Endodermal cell (in vitro differentiated cells): ENCODE data around the gene HOXC9. TPM values are rescaled to one million over a fixed set of nuclear protein-coding genes. Genes with fewer than 3 reads are reported as not detected.
A peak's percentile ranks its signal among the peaks of the same experiment; 100 is the strongest.

Experiments used
- DNase-seq: peaks from one replicate; pipeline ENCODE4 v3.0.0-alpha.2; 2017
- H3K27ac ChIP-seq: 2 replicates; pipeline ENCODE4 v1.5.1; 2013; ENCODE audit warnings: mild to moderate bottlenecking, low read depth, low read length, moderate library complexity
- H3K27me3 ChIP-seq: 2 replicates; pipeline ENCODE4 v1.6.1; 2013; ENCODE audit warnings: mild to moderate bottlenecking, low read length, moderate library complexity; ENCODE audit not compliant: insufficient read depth, control insufficient read depth, poor library complexity, severe bottlenecking
- H3K36me3 ChIP-seq: 2 replicates; pipeline ENCODE4 v1.7.0; 2013; ENCODE audit warnings: mild to moderate bottlenecking, low read length, moderate library complexity; ENCODE audit not compliant: control insufficient read depth, insufficient read depth
- H3K4me1 ChIP-seq: one replicate; pipeline ENCODE4 v1.7.0; 2013; ENCODE audit warnings: low read length; ENCODE audit not compliant: control insufficient read depth, insufficient read depth
- H3K4me3 ChIP-seq: 2 replicates; pipeline ENCODE4 v1.5.1; 2013; ENCODE audit warnings: mild to moderate bottlenecking, low read length, moderate library complexity
- H3K9ac ChIP-seq: 2 replicates; pipeline ENCODE4 v1.6.1; 2013; ENCODE audit warnings: mild to moderate bottlenecking, low read length, moderate library complexity; ENCODE audit not compliant: poor library complexity, severe bottlenecking; ENCODE audit errors: extremely low read depth
- H3K9me3 ChIP-seq: 2 replicates; pipeline ENCODE4 v1.6.1; 2013; ENCODE audit warnings: mild to moderate bottlenecking, low read length, moderate library complexity; ENCODE audit not compliant: control insufficient read depth
- H3K27ac Mint-ChIP-seq: 2 replicates; pipeline ENCODE4 v1.8.0; 2020; ENCODE audit warnings: mixed read lengths
- H3K27me3 Mint-ChIP-seq: 2 replicates; pipeline ENCODE4 v1.8.0; 2021; ENCODE audit warnings: mild to moderate bottlenecking, mixed read lengths; ENCODE audit not compliant: insufficient read depth
- H3K36me3 Mint-ChIP-seq: 2 replicates; pipeline ENCODE4 v1.8.0; 2020; ENCODE audit warnings: low read depth, mixed read lengths
- H3K4me1 Mint-ChIP-seq: 2 replicates; pipeline ENCODE4 v1.8.0; 2020; ENCODE audit warnings: mixed read lengths
- H3K4me3 Mint-ChIP-seq: 2 replicates; pipeline ENCODE4 v1.8.0; 2020; ENCODE audit warnings: mild to moderate bottlenecking, moderate library complexity, mixed read lengths
- H3K9me3 Mint-ChIP-seq: 2 replicates; pipeline ENCODE4 v1.8.0; 2020; ENCODE audit warnings: mild to moderate bottlenecking, mixed read lengths
- WGBS, 2 experiments: methylation state at CpG; one replicate each; pipeline versions ENCODE4 v1.1.5 to v1.1.7; 2013; ENCODE audit warnings: missing lambda C conversion rate in 2 of 2, mixed read lengths in 1 of 2; ENCODE audit not compliant: insufficient coverage in 1 of 2, insufficient read length in 1 of 2; 5-methylcytosine and 5-hydroxymethylcytosine counted together
- total RNA-seq, 2 donors: library from RNA; stranded (reverse); fragmentation: NEBNext Ultra II Directional in 1 of 2; extraction: Animal tissue kit (Norgen Biotek cat#: 25700) in 1 of 2; gene quantifications; 2 replicates in 1 of 2; 3 replicates in 1 of 2; pipeline ENCODE4 v1.2.1, GENCODE V29; 2021
- TF ChIP-seq, protein P1 (sequence below): fragments of 200-600 bp; sonication (generic); conservative IDR thresholded peaks from 2 replicates; pipeline ENCODE4 v1.5.0; 2021; ENCODE audit warnings: antibody characterized with exemption, mild to moderate bottlenecking

The HOXC9 gene
- total RNA-seq, 2 donors from 2014 or later: not detected

GRCh38 chr12:54017878-54018467 lies 18.0 kb downstream of the HOXC9 start:
- TF ChIP-seq, protein P1, sequence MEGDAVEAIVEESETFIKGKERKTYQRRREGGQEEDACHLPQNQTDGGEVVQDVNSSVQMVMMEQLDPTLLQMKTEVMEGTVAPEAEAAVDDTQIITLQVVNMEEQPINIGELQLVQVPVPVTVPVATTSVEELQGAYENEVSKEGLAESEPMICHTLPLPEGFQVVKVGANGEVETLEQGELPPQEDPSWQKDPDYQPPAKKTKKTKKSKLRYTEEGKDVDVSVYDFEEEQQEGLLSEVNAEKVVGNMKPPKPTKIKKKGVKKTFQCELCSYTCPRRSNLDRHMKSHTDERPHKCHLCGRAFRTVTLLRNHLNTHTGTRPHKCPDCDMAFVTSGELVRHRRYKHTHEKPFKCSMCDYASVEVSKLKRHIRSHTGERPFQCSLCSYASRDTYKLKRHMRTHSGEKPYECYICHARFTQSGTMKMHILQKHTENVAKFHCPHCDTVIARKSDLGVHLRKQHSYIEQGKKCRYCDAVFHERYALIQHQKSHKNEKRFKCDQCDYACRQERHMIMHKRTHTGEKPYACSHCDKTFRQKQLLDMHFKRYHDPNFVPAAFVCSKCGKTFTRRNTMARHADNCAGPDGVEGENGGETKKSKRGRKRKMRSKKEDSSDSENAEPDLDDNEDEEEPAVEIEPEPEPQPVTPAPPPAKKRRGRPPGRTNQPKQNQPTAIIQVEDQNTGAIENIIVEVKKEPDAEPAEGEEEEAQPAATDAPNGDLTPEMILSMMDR: no peak
- H3K27me3 ChIP-seq: peaks cover 100% of the 10 kb centered on the region
- peak overlapping the region; percentile 56 for H3K4me3 ChIP-seq
- Mint-ChIP-seq H3K27ac (no peak overlapping the region), H3K27me3 (peaks cover 99% of the 10 kb centered on the region), H3K9me3 (peaks cover 3% of the 10 kb centered on the region), H3K36me3 (no peaks in the 10 kb centered on the region), H3K4me1 (peaks cover 13% of the 10 kb centered on the region), H3K4me3 (peak overlapping the region; percentile 47)
- 4% methylated on average over 9 to 34 of the region's 34 CpGs for WGBS, 2 experiments
- H3K9ac ChIP-seq: no peak overlapping the region
- no peaks in the 10 kb centered on the region for H3K9me3 ChIP-seq
- peak overlapping the region; percentile 16 for H3K27ac ChIP-seq
- peak; percentile 96 for DNase-seq
- H3K4me1 ChIP-seq: no peaks in the 10 kb centered on the region
- H3K36me3 ChIP-seq: no peaks in the 10 kb centered on the region

DNA sequence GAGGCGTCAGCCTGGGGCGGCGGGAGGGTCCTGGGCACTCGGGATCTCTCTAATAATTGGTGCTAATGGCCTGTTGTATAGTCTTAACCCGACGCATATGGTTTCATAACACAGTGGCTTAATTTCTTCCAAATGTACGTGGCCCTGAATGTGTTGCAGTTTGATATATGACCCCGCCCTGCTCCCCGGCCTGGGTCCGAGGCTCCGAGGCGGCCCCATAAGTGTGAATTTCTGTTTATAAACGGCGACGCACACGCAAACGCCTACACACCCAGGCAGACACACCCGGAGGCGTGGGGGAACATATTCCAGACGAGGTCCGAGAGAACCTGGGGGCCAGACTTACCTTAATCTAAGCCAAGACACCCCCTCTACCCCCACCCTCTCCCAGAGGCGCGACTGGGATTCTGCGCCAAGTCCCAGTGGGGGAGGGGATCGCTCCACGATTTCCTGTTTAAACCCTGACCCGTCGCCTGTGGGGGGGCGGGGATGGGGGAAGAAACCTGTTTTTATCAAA lies 18.6 kb downstream of the HOXC9 start:
- peak; percentile 81 for DNase-seq
- no peak overlapping the region for H3K27ac Mint-ChIP-seq
- H3K4me1 Mint-ChIP-seq: peaks cover 13% of the 10 kb centered on the region
- H3K4me3 Mint-ChIP-seq: peak overlapping the region; percentile 47
- H3K36me3 ChIP-seq: no peaks in the 10 kb centered on the region
- TF ChIP-seq, protein P1: no peak
- H3K9me3 ChIP-seq: no peaks in the 10 kb centered on the region
- H3K9me3 Mint-ChIP-seq: no peaks in the 10 kb centered on the region
- no peaks in the 10 kb centered on the region for H3K4me1 ChIP-seq
- H3K27ac ChIP-seq: peak overlapping the region; percentile 16
- H3K27me3 Mint-ChIP-seq: peaks cover 99% of the 10 kb centered on the region
- no peak overlapping the region for H3K4me3 ChIP-seq
- no peaks in the 10 kb centered on the region for H3K36me3 Mint-ChIP-seq
- peaks cover 100% of the 10 kb centered on the region for H3K27me3 ChIP-seq
- 14 to 17% methylated on average over 10 to 24 of the region's 29 CpGs for WGBS, 2 experiments
- no peak overlapping the region for H3K9ac ChIP-seq

DNA sequence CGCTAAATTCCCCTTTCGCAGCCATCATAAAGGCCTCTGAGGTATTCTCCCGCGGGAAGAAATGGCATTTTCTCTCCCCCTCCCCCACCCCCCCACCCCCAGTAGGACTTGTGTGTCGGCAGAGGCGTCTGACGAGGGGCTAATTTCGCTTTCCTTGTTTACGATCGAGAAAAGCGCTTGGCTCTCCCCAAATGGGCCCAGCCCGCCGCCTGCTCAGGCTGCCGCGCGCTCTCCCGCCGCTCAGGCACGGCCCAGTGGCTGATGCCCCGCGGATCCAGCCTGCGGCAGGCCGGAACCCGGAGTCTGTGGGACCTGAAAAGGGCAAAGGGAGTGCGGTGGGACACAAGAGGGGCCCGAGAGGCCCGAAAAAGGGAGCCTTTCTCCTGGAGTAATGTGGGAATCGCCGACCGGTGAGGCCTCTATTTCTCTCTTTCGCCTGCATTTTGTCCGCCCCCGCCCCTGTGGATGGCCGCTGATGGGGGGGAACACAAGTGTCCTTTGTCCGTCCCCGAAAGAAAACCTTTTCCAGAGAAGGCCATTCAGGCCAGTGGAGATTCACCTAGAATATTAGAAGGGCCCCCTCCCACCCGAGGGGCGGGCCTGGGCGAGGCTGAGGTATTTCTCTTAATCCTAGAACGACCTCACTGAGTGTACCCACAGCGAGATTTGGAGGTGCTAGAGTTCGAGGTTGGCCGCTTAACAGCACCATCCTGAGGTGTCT lies 19.3 kb downstream of the HOXC9 start:
- Mint-ChIP-seq H3K4me1 (peaks cover 15% of the 10 kb centered on the region), H3K36me3 (no peaks in the 10 kb centered on the region), H3K4me3 (peak overlapping the region; percentile 20), H3K27ac (no peak overlapping the region), H3K9me3 (no peaks in the 10 kb centered on the region), H3K27me3 (peaks cover 99% of the 10 kb centered on the region)
- Histone ChIP-seq H3K4me3 (no peak overlapping the region), H3K9me3 (no peaks in the 10 kb centered on the region), H3K4me1 (no peaks in the 10 kb centered on the region), H3K27ac (no peak overlapping the region), H3K36me3 (no peaks in the 10 kb centered on the region), H3K9ac (no peak overlapping the region), H3K27me3 (peaks cover 100% of the 10 kb centered on the region)
- peak; percentile 90 for DNase-seq
- 0 to 6% methylated on average over 7 to 37 of the region's 43 CpGs for WGBS, 2 experiments
- TF ChIP-seq, protein P1: no peak
